Thoracic aorta (tissue), 2 donors: ENCODE data around the gene ABCB8. TPM values are rescaled to one million over a fixed set of nuclear protein-coding genes. Genes with fewer than 3 reads are reported as not detected.
A peak's percentile ranks its signal among the peaks of the same experiment; 100 is the strongest.

Experiments used
- ATAC-seq: fragments of 150-250 bp; one replicate; pipeline ENCODE4 v1.8.0; 2017; ENCODE audit warnings: low read depth; ENCODE audit not compliant: insufficient number of reproducible peaks, low FRiP score
- DNase-seq: peaks from one replicate; pipeline ENCODE4 v3.0.0-alpha.2; 2020; ENCODE audit warnings: low spot score
- H3K27ac ChIP-seq, 2 donors: fragments of 200-600 bp; sonication (generic); 1 replicate in 1 of 2; 2 replicates in 1 of 2; pipeline ENCODE4 v1.5.1; 2016; ENCODE audit warnings: mild to moderate bottlenecking in 2 of 2, moderate library complexity in 2 of 2
- H3K27me3 ChIP-seq: fragments of 200-600 bp; sonication (generic); replicated peaks from 2 replicates; pipeline ENCODE4 v1.6.0; 2016; ENCODE audit warnings: mild to moderate bottlenecking; ENCODE audit not compliant: insufficient read depth
- H3K36me3 ChIP-seq: fragments of 200-600 bp; sonication (generic); one replicate; pipeline ENCODE4 v1.5.1; 2016
- H3K4me1 ChIP-seq, 2 donors: fragments of 200-600 bp; sonication (generic); 1 replicate in 1 of 2; 2 replicates in 1 of 2; pipeline versions ENCODE4 v1.5.1 to v1.6.0; 2016; ENCODE audit warnings: low read depth in 2 of 2, mild to moderate bottlenecking in 1 of 2; ENCODE audit not compliant: control insufficient read depth in 1 of 2
- H3K4me3 ChIP-seq: fragments of 200-600 bp; sonication (generic); 2 replicates; pipeline ENCODE4 v1.5.1; 2016; ENCODE audit warnings: mild to moderate bottlenecking
- H3K9me3 ChIP-seq: fragments of 200-600 bp; sonication (generic); 2 replicates; pipeline ENCODE4 v1.5.1; 2016
- CTCF ChIP-seq: fragments of 200-600 bp; sonication (generic); IDR thresholded peaks from one replicate; pipeline ENCODE4 v1.5.1; 2019; ENCODE audit warnings: antibody characterized with exemption
- total RNA-seq, 2 donors: library from RNA; depleted of rRNA; stranded (reverse); fragments of >200 nt; gene quantifications; one replicate each; pipeline versions ENCODE4 v1.1.0 to v1.2.3, GENCODE V29; 2016

The ABCB8 gene
- total RNA-seq, 2 donors from 2014 or later: 34.1 to 35.1 TPM

GRCh38 chr7:151012031-151012692 lies 16.1 kb upstream of the ABCB8 start:
- H3K27ac ChIP-seq: no peak overlapping the region
- ATAC-seq: no peak

GRCh38 chr7:151012911-151013347 lies 15.3 kb upstream of the ABCB8 start:
- TF ChIP-seq CTCF: peak; percentile 43
- no peak overlapping the region for H3K4me3 ChIP-seq
- no peaks in the 10 kb centered on the region for H3K9me3 ChIP-seq
- ATAC-seq (no peak), DNase-seq (no peak)
- H3K27me3 ChIP-seq: peaks cover 4% of the 10 kb centered on the region
- H3K4me1 ChIP-seq: peaks cover 9 to 18% of the 10 kb centered on the region in 2 donors
- no peaks in the 10 kb centered on the region for H3K36me3 ChIP-seq
- no peak overlapping the region for H3K27ac ChIP-seq

More at GRCh38 chr7:151012031-151012692, 16.1 kb upstream of the ABCB8 start:
- no peaks in the 10 kb centered on the region for H3K36me3 ChIP-seq
- peaks cover 9 to 15% of the 10 kb centered on the region in 2 donors for H3K4me1 ChIP-seq
- no peak for TF ChIP-seq CTCF
- DNase-seq: no peak
- peaks cover 4% of the 10 kb centered on the region for H3K27me3 ChIP-seq
- H3K9me3 ChIP-seq: no peaks in the 10 kb centered on the region
- no peak overlapping the region for H3K4me3 ChIP-seq

GRCh38 chr7:151013356-151013732 lies 14.9 kb upstream of the ABCB8 start:
- no peak for ATAC-seq
- Histone ChIP-seq H3K36me3 (no peaks in the 10 kb centered on the region), H3K27me3 (peaks cover 4% of the 10 kb centered on the region), H3K4me3 (peak overlapping the region; percentile 66), H3K27ac (no peak overlapping the region), H3K4me1 (peaks cover 9 to 22% of the 10 kb centered on the region in 2 donors), H3K9me3 (no peaks in the 10 kb centered on the region)
- TF ChIP-seq CTCF: no peak
- DNase-seq: no peak

- DNase-seq (peak; percentile 27), ATAC-seq (no peak)
- no peaks in the 10 kb centered on the region for H3K36me3 ChIP-seq
- peak overlapping the region; percentile 66 for H3K4me3 ChIP-seq
- H3K4me1 ChIP-seq: peaks cover 9 to 23% of the 10 kb centered on the region in 2 donors
- peaks cover 4% of the 10 kb centered on the region for H3K27me3 ChIP-seq
- H3K9me3 ChIP-seq: no peaks in the 10 kb centered on the region
- TF ChIP-seq CTCF: no peak
- H3K27ac ChIP-seq: no peak overlapping the region
Measured at GRCh38 chr7:151013733-151014497, 14.3 kb upstream of the ABCB8 start.

GRCh38 chr7:151014950-151015349 lies 13.3 kb upstream of the ABCB8 start:
- H3K4me1 ChIP-seq: peaks cover 9 to 26% of the 10 kb centered on the region in 2 donors
- no peak for DNase-seq
- no peaks in the 10 kb centered on the region for H3K36me3 ChIP-seq
- TF ChIP-seq CTCF: no peak
- no peak overlapping the region for H3K27ac ChIP-seq
- H3K27me3 ChIP-seq: peaks cover 2% of the 10 kb centered on the region
- no peak overlapping the region for H3K4me3 ChIP-seq
- ATAC-seq: no peak
- H3K9me3 ChIP-seq: no peaks in the 10 kb centered on the region
